ENCODE measurements around the gene SLC6A6.

Gene SLC6A6

DNA sequence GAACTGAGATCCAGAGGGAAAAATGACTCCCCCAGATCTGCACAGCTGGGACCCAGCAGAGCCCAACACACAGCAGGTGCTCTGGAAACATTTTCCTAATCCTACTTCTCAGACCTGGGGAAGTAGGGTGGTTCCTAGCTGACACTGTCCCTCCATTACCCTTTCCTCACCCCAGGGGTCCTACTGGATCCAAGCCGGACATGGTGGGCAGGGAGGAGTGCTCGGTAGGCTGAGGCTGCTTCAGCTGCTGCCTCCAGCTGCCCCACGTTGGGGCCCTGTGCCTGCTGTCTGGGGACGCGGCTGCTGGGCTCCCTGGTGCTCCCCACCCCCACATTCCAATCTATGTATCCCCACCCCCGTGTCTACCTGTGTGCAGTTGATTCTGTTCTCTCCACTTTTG lies 29.8 kb upstream of the SLC6A6 start:
- DNase-seq, result no peak

DNA sequence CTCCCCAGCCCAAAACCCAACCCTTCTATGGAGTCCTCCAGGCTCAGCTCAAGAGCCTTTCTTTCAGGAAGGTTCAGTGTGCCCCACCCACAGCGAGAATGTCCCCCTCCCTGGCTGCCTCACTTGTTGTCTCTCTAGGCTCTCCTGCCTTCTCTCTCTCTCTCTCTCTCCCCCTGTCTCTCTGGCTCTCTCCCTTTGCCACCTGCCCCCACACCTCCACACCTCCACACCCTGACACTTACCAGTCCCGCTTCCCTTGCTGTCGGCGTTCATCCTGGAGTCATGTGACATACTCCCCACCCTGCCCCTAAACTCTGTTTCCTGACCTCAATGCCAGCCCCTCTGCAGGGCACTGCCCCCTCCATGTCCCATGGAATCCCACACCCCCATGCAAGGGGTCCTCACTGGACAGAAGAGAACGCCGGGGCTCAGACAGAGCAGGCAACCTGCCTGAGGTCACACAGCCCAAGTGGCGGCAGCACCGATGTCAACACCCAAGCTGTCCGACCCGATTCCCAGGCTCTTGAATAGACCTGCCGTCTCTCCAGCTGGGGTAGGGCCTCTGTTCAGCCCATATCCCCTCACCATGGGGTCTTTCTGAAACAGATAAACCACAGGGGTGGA lies 28.5 kb upstream of the SLC6A6 start:
- DNase-seq, result no peak

DNA sequence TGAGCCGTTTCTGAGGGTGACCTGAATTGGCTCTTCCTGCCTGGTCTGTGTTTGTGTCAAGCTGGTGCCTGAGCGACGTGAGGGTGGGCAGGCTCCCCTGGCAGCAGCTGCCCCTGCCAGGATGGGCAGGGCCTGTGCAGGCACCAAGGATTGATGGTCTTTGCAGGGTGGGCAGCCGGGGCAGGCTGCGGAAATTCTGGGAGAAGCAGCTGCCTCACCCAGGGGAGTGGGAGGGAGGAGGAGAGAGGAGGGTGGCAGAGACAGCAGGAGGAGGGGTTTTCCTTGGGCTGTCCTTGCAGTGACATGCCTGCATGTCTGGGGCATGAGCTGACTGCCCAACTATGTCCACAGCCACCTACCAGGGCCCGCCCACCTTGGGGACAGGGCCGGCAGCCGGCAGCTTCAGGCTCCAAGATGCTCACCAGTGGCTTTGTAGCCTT lies 27.9 kb upstream of the SLC6A6 start:
- peak; percentile 68 for DNase-seq

DNA sequence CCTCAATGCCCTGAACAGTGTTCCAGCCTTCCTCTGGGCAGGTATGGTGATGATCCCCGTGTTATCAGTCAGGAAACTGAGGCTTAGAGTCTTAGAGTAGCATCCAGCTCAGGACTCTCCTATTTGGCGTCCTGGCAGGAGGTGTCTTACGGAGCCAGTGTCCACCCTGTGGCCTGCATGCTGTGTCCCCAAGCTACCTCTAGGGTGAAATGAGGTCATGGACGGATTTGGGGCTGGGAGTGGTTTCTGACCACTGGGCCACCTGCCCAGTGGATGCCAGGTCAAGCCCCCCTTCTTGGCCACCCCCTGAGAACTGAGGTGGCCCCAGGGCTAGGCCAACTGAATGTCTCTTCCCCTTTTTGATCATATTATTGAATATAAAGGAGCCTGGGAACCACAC lies 27.2 kb upstream of the SLC6A6 start:
- no peak for DNase-seq

DNA sequence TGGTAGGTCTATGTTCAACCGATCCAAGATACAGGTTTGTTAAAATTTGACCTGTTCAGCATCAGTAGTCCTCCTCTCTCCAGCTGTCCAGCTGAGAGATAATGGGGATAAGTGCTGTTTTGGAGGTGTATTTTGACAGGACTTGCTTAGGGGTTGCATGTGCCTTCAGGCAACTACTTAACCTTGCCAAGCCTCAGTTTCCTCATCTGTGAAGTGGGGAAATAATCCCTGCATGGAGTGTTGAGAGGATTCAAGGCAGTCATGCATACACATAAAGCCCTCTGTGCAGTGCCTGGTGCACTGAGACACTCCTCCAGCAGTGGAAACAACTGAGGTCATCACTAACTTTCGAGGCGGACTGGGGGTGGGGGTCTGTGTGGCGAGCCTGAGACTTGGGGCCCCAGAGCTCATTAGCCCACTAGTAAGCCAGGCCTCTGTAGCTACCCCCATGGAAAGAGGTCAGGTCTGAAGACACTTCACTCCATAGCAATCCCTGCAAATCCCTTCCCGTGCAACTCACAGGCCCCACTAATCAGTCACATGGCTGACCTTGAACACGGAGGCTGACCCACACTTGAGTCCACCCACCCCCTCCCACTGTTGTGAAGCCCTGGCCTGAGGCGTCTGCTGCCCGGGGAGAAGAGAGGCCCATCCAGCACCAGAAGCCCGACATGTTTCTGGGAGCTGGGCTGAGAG lies 25.9 kb upstream of the SLC6A6 start:
- no peak for DNase-seq

DNA sequence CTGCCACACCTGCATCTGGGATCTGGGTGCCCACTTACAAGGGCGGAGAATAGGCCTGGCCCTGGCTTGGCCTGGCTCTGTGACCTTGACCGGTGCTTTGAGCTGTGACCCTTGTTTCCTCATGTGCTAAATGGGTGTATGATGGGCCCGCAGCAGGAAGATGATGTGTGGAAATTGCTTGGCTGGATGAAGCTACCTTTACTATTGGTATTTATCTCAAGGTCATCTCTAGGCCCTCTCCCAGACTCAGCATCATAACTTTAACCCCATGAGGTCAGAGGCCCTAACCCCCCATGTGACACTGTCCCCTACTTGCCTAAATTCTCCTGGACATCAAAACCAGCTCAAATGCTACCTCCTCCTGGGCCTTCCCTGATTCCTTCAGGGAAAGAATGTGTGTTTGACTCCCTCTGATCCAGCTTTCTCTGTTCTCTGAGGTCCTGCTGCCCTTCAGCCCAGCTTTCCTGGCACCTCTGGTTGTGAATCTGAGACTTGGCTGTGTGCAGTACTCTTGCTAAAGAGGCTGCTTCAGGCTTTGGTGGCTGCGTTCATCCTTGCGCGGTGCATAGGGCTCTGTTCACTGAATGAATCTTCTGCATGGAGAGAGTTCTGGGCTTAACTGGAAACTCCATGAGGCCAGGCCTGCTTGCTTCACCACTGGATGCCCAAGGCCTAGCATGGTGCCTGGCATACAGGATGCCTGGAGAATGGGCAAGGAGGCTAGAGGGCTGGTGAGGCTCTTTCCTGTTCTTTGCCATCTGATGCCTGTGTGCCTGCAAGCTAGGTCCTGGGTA lies 25.2 kb upstream of the SLC6A6 start:
- DNase-seq, result no peak

DNA sequence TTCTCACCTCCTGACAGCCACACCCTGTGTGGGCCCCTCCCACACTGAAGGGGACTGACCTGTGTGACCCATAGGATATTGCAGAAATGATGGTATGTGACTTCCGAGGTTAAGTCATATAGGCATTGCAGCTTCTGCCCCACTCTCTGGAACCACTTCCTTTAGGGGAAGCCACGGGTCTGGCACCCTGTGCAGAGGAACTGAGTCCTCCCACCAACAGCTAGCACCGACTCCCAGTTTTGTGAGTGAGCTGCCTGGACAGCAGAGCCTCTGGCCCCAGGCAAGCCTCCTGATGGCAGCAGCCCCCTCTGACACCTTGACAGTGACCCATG lies 24.6 kb upstream of the SLC6A6 start:
- no peak for DNase-seq

DNA sequence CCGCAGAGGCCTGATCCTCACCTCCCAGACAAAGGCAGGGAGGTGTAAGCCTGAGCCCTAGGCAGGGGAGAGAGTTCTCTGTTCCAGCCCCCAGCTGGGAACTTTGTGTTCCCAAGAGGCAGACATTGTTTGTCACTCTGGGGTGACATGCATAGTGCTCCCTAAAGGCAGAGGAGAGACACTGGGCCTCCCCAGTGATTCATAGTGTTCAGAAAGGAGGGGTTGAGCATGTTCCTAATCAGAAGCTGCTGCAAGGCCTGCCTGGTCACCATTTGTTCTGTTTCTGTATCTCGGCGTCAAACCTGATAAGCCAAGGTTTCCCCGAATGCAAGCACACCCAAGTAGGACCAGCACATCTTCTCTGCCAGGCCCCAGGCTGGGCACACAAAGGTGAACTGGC lies 24.0 kb upstream of the SLC6A6 start:
- DNase-seq, result peak; percentile 38

DNA sequence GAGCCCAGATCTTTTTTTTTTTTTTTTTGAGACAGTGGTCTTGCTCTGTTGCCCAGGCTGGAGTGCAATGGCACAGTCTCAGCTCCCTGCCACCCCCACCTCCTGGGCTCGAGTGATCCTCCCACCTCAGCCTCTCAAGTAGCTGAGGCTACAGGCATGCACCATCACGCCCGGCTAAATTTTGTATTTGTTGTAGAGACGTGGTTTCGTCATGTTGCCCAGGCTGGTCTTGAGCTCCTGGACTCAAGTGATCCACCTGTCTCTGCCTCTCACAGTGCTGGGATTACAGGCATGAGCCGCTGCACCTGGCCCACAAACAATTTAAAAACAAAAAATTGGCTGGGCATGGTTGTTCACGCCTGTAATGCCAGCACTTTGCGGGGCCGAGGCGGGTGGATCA lies 22.6 kb upstream of the SLC6A6 start:
- DNase-seq, result no peak

DNA sequence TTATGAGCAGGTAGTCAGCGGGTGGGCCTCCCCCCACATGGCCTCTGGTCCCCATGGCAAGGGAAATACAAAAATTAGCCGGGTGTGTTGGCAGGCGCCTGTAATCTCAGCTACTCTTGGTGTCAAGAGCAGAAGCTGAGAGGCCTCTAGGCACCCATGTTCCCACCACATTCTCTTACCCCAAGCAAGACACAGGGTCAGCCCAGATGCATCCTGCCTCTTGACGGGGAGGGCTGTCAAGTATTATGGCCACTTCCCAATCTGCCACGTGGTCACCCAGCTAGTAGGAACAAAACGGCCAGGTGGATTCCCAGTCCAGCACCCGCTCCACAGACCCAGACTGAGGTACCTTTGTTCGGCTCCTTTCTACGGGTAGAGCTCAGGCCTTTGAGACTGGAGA lies 16.2 kb upstream of the SLC6A6 start:
- DNase-seq, result no peak

DNA sequence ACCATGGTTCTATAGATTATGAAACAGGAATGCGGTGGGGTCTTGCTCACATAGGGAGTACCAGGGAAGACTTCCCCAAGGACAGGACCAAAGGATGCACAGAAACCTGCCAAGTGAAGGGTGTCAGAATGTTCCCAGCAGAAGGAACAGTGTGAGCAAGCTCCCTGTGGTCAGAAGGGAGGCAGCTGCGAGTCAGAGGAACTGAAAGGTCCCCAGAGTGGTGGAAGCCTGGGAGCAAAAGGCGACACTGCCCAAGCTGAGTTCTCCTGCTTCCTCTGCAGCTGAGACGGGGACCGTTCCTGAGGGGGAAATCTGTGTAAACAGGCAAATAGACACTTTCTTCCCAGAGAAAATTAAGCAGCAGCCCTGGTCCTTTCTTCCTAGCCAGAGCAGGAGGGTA lies 14.2 kb upstream of the SLC6A6 start:
- DNase-seq, result peak; percentile 42

DNA sequence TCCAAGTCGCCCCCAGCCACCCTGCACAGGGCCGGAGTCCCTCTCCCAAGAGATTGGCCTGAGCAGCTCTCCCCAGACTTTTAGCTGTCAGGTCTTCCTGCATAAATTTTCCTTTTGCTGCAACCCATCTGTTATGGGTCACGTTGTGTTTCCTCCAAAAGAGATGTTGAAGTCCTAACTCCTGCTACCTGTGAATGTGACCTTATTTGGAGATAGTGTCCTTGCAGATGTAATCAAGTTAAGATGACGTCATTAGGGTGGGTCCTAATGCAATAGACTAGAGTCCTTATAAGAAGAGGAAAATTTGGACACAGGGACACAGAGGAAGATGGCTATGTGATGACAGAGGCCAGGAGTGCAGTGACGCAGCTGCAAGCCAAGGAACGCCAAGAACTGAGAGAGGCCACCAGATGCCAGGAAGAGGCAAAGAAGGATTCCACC lies 13.2 kb upstream of the SLC6A6 start:
- DNase-seq, result peak; percentile 46

DNA sequence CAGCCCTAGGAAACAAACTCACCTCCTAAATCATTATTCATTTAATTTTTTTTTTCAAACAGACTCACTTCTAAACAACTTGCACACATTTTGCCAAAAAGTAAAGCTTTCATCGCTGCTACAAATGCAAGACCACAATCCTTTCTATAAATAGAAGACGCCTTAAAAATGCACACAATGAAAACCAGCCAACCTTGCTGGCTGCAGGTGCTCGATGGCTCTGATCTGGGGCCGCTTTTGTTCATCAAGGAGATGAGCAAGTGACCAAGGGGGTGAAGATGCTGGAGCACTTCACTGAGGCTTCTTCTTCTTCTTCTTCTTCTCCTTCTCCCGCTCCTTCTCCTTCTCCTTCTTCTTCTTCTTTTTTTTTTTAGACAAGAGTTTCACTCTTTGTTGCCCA lies 12.7 kb upstream of the SLC6A6 start:
- no peak for DNase-seq

DNA sequence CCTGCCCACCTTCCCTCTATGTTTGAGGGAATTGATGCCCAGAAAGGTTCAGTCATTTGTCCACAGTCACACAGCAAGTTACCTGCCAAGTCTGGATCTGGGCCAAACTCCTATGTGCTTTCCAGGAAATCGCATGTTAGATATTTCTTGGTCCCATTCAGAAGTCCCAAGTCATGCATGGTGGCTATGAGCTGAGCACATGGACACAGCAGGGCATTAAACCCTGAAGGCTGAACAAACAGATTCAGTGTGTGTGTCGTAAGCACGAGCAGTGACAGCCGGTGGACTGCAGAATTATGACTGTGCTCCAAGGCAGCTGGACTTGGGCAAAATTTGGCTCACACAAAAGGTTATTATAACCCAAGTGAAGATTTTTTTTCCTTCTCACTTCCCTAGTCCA lies 11.4 kb upstream of the SLC6A6 start:
- DNase-seq, result peak; percentile 84

DNA sequence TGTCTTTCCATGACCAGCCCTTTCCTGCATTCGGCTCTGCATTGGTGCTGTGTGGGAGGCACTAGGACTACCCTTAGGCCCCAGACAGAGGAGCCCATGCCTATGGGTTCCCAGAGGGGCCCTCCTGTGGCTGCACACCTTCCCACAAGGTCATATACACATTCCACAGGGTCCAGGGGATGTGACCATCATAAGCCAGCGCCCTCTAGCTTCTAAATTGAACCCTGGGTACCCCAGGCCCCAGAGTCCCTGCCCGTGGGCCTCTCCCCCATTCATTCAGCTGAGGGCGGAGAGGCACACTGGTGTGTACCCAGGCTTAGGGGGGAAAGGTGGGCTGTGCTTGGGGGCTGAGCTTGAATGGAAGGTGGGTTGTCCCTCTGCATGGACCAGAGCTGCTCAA lies 10.2 kb upstream of the SLC6A6 start:
- DNase-seq, result no peak

DNA sequence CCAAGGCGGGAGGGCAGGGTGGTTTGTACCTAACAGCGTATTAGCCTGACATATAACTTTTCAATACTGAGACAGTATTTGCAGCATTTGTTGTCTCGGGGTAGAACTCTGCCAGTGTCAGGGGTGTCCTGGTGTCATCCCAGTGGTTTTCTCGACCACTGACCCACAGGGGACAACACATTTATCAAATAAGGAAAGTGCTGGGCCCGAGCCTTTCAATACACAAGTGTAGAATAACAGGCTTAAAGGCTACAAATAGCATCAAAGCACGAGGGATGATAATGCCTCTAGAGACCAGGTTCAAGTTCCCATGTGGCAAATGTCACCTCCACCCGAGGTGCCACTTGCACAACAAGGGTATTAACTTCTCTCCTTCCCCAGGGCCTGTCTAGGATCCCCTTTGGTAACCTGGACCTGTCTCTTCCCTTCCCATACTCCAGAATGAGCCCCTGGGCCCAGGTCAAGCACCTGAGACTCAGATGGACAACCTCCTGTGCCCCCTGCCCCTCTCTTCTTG lies 9.5 kb upstream of the SLC6A6 start:
- DNase-seq, result no peak

DNA sequence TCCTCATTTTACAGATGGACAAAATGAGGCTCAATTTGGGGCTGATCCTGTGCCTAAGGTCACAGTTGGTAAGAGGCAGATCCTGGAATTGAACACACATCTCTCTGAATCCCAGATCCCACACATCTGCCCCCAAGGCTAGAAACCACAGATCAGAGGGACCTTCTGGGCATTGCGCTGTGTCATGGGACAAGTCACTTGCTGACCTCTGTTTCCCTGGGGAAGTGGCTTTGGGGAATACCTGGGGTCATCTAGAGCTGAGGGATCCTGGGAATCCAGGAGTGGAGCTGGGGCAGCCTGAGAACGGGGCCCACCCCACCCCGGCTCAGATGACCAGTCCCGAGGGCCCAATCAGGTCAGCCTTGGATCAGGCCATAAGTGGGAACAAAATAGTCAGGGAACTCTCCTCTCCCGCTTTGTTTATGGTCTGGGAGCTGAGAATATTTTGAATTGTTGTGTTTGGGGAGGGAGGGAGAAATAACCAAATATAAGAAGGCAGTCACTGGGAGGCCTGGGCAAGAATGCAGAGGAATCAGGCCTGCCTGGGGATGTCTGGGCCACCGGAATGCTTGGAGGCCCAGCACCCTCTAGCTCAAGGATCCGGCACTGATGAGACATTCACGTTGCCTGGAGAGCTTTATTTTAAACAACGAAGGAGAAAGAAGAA lies 8.8 kb upstream of the SLC6A6 start:
- DNase-seq, result peak; percentile 89

DNA sequence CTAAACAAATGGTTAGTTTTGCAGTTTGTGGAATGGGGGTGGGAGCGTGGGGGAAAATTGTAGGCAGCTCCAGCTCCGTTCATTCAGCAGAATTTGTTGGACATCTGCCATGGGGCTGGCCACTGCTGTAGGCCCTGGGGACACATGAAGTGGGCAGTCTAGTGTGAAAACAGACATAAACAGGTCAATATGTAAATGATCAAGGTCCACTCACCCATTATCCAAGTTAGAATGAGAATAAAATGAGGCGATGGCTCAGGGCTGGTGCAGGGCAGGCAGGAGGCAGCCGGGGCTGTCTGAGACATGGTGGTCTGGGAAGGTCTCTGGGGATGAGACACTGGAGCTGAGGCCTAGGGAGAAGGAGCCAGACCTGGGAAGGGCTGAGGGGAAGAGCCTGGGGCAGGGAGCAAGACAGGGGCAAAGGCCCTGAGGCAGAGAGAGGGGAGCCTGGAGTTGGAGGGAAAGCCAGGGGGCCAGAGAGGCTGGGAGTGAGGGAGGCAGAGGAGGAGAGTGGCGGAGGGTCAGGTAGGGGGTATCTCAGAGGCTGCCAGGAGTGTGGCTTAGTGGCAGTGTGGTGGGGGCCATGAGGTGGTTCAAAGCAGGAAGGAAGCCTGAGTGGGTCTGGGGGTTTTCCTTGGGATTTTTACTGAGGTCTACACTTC lies 6.2 kb upstream of the SLC6A6 start:
- no peak for DNase-seq

DNA sequence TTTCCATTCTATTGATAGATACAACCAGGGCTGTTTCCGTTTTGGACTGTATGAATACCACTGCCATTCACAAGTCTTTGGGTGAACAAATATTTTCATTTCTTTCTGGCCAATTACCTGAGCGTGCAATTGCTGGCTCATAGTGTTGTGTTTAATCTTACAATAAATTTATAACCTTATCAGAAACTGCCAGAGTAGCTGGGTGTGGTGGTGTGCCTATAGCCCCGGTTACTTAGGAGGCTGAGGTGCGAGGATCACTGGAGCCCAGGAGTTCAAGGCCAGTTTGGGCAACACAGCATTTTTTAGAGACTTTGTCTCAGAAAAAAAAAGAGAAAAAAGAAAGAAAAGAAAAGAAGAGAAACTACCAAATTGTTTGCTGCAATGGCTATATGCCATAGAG lies 5.4 kb upstream of the SLC6A6 start:
- no peak for DNase-seq

DNA sequence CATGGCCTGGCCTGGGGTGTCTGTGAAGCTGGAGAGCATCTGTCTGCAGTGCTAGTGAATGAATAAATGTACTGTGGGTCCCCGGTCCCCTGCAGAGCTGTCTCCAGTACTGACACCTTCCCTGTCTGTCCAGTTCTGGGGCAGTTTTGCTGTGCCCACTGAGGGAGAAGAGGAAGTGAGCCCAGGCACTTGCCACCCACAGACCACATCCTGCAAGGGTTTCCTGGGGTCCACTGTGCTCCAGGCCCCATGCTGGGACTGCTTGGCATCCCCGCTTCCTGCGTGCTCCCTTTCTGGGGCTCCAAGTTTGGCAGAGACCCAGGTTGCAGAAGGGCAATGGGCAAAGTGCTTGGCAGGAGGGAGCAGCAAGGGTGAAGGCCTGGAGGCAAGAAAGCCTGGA lies 4.9 kb upstream of the SLC6A6 start:
- no peak for DNase-seq

DNA sequence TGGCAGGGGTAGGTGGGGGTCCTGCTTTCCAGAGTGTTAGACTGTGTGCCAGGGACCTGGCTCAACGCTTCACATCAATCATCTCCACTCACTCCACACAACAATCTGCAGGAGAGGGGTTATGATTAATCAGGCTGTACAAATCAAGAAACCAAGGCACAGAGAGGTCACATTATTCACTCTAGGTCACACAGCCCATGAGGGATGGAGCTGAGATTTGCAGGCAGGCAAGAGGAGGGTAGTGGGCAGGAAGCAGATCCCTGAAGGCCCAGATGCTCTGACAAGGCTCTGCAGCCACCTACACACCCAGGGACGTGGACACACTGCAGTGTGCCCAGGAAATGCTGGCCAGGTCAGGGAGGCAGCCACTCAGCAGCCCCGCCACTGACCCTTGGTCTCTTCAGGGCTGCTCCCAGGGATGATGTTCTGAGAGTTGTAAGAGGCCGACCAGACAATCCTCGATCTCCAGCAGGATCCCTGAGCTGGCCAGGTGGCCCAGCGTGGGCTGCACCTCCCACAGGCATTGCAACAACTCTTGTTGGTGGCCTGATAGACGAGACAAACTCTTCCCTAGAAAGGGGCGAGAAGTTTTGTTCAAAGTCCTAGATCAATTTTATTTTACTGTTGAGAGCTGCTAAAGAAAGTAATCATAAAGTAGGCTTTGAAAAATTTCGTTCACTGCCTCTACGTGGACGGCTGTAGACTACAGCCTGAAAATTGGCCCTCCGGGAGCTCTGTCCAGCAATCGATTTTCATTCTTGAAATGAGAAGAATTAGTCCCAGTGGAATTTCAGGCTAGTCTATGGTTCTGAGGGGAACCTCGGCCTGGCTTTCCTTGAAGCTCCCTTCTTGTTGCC lies 4.2 kb upstream of the SLC6A6 start:
- DNase-seq, result no peak

DNA sequence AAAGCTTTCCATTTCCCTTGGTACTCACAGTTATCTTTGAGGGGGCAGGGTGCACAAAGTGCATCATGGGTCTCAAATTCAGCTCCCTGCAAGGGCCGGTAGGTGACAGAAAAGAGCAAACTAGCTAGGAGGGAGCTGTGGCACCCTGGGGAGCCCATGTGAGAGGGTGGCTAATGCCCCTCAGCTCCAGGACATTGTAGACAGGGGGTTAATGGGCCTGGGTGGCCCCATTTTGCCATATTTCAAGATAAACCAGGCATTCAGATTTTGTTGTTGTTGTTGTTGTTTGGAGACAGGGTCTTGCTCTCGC lies 3.7 kb upstream of the SLC6A6 start:
- no peak for DNase-seq

All from fibroblast of skin of back (primary cell).